ENCODE data around the gene CD3E.
A peak's percentile ranks its signal among the peaks of the same experiment; 100 is the strongest.

Gene CD3E

GRCh38 chr11:118322721-118323120 is 18.2 kb downstream of the CD3E start:
- no peak for DNase-seq (ENCODE audit: low spot score)

- DNase-seq (ENCODE audit: low spot score), result no peak
These were observed 20.8 kb downstream of the CD3E start for GRCh38 chr11:118325283-118325682.

DNA sequence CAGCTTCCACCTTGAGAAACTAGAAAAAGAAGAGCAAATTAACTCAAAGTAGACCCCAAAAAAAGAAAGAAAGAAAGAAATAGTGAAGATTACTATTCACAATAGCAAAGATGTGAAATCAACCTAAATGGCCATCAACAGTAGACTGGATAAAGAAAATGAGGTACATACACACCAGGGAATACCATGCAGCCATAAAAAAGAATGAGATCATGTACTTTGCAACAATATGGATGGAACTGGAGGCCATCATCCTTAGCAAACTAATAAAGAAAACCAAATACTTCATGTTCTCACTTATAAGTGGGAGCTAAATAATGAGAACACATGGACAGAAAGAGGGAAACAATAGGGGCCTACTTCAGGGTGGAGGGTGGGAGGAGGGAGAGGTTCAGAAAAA is 24.2 kb downstream of the CD3E start:
- DNase-seq (ENCODE audit: low spot score), result no peak

GRCh38 chr11:118334745-118335144 is 30.2 kb downstream of the CD3E start:
- DNase-seq (ENCODE audit: low spot score), result no peak

DNA sequence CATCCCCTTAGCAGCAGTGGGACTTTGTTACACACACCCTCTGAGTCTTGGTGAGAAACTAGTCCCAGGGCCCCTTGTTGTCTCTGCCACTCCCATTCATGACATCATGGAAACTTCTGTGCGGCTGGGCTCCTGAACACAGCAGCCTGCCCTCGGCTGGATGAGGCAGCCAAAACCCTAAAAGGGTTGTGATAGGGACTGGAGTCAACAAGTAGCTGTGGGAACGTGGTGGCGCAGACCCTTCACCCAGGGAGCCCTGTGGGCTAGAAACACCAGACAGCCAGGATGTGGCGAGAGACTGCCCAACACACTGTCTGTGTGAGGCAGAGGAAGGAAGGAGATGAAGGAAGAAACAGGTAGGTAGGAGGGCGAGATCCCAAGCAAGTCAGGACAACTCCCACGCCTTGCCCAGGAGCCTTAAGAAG is 34.1 kb downstream of the CD3E start:
- no peak for DNase-seq (ENCODE audit: low spot score)

GRCh38 chr11:118339281-118339961 is 34.9 kb downstream of the CD3E start:
- no peak for DNase-seq (ENCODE audit: low spot score)

GRCh38 chr11:118340449-118340848 is 35.9 kb downstream of the CD3E start:
- DNase-seq (ENCODE audit: low spot score), result no peak

GRCh38 chr11:118341261-118341660 is 36.7 kb downstream of the CD3E start:
- DNase-seq (ENCODE audit: low spot score), result no peak

DNA sequence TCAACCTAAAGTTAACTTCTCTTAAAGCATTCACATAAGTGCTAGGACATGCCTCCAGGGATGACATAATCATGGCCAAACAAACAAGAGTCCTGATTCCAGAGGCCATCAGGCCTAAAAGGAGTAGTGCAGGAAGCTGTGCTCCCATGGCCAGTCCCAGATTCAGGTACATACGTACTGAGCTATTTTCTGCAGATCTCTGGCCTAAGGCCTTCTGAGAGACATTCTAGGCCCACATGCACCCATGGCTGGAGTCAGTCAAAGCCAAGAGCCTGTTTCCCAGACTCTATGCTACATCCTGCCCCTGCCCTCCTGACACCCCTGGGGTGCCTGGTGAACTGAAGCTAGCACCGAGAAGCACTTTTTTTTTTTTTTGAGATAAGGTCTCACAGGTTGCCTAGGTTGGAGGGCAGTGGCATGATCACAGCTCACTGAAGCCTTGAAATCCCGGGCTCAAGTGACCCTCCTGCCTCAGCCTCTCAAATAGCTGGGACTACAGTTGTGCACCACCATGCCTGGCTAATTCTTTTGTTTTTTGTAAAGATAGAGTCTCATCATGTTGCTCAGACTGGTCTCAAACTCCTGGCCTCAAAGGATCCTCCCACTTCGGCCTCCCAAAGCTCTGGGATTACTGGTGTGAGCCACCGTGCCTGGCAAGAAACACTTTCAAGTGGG is 37.4 kb downstream of the CD3E start:
- no peak for DNase-seq (ENCODE audit: low spot score)

DNA sequence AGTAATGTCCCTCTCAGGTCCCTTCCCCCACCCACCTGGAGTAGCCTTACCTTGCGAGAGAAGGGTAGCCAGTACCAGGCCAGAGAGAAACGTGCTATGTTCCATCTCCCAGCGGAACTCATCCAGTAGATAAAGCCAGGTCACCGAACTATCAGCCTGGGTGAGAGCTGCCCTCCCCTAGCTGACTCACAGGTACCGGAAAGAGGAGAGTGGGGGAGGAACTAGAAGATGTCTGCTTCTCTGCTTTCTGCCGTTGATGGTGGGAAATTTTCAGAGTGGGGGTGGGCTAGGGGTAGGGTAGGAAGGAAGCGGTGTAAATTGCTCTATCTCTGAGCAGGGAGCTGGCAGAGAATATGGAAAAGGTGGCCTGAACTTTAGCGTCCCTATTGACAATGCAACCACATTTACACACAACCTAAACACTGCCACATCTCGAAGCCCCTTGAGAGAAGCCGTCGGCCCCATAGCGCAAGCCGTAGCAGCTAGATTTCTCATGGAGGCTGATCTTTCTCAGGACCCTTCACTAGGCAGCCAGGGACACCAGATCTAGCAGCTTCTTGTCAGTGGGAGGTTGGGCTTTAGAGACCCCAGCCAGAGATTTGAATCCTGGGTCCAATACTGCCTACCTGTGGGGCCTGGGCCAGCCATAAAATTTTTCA is 38.1 kb downstream of the CD3E start, which contains the start of gene CD3D:
Gene CD3D, minus strand, starts transcription at position 203 of the 659 bp plus-strand sequence. Its CDS starts 98 bp downstream, at position 105.
- no peak for DNase-seq (ENCODE audit: low spot score)

DNA sequence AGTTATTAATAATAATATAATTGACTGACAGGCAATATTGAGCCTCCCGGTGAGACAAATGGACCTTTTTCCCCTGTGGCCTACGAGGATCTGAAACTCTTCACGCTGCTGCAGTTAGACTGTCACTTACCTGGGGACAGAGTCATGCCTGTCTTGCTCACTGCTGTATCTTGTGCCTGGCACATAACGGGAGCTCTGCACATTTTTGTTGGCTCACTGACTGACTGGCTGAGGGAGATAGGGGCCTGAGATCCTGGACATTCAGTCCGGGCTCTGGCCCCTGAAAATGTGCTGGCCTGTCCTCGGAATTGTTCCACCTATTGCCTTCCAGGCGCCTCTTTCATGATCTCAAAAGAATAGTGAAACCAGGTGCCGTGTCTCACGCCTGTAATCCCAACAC is 38.7 kb downstream of the CD3E start:
- DNase-seq (ENCODE audit: low spot score), result no peak

GRCh38 chr11:118343981-118344515 is 39.5 kb downstream of the CD3E start, which contains the start of gene CD3G:
CD3G (plus strand) TSS chr11:118344344; CDS start chr11:118344424, 80 bp downstream.
- no peak for DNase-seq (ENCODE audit: low spot score)

- DNase-seq (ENCODE audit: low spot score), result no peak
These were observed 44.9 kb downstream of the CD3E start for GRCh38 chr11:118349475-118349874.

DNA sequence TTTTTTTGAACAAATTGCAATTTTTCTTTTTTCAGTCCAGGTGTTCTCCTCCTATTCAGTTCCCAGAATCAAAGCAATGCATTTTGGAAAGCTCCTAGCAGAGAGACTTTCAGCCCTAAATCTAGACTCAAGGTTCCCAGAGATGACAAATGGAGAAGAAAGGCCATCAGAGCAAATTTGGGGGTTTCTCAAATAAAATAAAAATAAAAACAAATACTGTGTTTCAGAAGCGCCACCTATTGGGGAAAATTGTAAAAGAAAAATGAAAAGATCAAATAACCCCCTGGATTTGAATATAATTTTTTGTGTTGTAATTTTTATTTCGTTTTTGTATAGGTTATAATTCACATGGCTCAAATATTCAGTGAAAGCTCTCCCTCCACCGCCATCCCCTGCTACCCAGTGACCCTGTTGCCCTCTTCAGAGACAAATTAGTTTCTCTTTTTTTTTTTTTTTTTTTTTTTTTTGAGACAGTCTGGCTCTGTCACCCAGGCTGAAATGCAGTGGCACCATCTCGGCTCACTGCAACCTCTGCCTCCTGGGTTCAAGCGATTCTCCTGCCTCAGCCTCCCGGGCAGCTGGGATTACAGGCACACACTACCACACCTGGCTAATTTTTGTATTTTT is 48.7 kb downstream of the CD3E start:
- no peak for DNase-seq (ENCODE audit: low spot score)

GRCh38 chr11:118358071-118358470 is 53.5 kb downstream of the CD3E start:
- no peak for DNase-seq (ENCODE audit: low spot score)

GRCh38 chr11:118359295-118359958 is 54.9 kb downstream of the CD3E start, which contains the start of gene UBE4A:
UBE4A (plus strand) TSS chr11:118359600; CDS start chr11:118365081, 5,481 bp downstream.
- peak; percentile 89 for DNase-seq (ENCODE audit: low spot score)

DNA sequence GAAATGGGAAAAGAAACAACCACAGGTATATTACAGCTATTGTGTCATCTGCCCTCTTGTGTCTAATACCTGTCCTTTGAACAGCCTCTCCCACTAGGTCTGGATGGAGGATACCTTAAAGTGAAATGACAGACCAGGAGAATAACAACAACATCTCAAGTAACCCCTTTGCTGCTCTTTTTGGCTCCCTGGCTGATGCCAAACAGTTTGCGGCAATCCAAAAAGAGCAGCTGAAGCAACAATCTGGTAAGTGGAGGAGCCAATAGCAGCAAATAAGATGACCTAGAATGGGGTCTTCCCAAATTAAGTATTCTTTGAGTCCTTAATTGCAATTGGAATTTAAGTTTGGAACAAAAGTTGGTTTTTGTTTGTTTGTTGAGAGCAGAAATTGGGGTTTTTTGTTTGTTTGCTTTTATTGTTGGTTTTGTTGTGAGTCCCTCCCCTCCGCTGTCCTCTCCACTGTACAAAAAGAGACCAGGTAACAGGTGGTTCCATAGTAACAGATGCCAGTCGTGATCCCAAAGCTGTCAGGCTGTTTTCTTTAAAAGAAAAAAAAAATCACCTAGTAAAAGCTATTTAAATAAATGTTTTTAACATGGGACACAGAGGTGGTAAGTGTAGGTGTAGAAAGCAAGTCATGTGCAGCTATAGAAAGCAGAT is 60.6 kb downstream of the CD3E start:
- DNase-seq (ENCODE audit: low spot score), result no peak

Data from SK-N-DZ (cell line).